ENCODE data around the gene RGS19.

Gene RGS19

DNA sequence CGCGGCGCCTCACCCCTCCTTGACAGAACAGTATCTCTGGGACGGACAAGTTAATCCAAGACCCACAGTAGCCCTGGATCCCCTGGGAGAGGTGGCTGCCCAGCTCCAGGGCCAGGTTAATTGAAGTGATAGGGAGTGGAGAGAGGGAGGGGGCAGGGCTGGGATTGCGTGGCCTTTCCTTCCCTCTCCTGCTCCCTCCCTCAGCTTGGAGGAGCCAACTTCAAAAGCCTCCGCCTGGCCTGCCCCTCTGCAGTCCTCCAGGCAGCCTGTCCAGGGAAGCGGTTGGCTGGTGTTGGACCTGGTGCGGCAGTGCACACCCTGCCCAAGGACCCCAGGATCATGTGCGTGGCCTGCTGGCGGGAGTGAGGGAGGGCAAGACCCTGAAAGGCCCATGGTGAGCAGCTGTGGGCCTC lies 43.4 kb downstream of the RGS19 start, which contains the start of gene C20orf204:
TSS of gene C20orf204 (plus strand) at position 250 of the 413 bp plus-strand sequence. CDS start at position 392, 142 bp downstream.
- no peak for DNase-seq (ENCODE audit: low spot score)

DNA sequence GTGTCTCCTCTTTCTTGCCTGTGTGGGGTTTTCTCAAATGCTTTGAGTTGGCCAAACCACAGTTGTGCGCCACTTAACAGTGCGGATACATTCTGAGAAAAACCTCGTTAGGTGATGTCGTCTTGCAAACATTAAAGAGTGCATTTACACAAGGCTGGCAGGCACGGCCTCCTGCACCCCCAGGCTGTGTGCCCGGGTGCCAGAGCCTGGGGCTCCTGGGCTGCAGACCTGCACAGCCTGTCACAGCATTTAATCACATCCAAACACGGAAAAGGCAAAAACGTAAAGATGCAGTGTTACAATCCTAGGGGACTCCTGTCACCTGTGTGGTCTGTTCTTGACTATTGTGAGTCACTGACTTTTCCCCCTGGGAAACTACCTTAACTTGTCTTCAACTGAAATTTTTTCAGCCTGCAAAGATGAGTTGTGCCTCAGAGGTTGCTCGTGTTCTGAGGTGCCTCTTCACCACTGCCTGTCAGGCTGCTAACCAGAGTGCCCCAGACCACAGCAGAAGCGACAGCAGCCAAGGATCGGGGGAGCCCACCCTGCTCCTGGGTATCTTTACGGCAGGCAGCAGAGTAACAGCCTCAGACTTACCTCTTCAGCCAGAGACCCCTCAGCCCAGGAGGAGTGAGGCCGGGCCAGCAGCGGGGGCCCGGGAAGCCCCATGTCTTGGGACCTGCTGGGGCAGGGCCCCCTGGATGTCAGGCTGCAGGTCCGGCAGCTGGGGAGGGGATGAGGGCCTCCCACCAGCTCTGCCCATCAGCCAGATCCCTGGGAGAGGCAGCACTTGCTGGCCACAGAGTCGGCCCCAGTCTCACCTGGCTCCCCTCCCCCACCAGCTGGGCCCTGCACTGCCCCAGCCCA lies 44.0 kb downstream of the RGS19 start:
- DNase-seq (ENCODE audit: low spot score), result peak; percentile 64

DNA sequence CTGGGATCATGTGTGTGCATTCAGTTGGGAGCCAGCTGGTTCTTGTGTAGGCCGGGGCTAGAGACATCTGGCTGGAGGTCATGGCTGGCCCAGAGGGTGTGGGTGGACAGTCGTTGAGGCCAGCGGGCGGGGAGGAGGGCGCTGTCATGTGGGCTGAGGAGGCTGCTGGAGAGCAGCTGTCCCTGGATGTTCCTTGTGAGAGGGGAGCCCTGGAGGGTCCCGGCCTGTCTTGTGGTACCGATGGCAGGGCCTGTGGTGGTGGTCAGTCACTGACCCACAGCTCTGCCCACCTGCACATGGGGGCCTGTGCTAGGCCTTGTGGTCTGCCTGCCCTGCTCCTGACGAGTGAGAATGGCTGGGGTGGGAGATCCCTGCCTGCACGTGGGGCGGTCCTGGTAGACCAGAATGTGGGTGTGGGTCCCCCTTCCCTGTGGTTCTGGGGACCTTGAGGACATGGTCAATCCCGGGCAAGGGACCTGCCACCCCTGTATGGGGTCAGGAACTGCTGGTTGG lies 45.3 kb downstream of the RGS19 start:
- no peak for DNase-seq (ENCODE audit: low spot score)

DNA sequence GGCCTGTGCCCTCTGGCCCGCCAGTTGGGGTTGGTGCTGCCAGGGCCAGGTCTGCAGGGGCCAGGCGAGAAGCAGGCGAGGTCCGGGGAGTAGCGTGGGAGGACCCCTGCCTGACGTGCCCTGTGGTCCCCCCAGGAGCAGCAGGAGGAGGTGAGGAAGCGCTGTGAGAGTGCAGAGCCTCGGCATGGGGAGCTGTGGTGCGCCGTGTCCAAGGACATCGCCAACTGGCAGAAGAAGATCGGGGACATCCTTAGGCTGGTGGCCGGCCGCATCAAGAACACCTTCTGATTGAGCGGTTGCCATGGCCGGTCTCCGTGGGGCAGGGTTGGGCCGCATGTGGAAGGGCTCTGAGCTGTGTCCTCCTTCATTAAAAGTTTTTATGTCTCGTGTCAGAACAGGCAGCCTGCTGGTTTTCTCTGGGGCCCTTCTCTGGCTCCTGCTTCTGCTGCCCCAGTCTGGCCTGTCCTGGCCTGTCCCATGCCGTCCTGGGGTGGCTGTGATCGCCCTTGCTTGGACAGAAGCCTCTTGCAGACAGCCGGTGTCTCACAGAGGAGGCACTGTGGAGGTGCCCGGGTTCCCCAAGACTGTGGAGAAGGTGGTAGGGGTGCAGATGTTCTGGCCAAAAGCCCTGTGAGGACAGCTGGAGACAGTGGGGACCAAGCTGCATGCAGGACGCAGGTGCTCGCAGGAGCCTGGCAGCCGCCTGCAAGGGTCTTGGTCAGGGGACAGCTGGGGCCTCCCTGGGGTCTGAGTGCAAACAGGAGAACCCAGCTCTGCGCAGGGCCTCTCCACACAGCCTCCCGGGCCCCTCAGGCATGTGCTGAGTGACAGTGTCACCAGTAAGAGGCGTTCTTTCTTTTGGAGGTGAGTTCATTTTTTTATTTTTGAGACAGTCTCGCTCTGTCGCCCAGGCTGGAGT lies 46.4 kb downstream of the RGS19 start:
- no peak for DNase-seq (ENCODE audit: low spot score)

DNA sequence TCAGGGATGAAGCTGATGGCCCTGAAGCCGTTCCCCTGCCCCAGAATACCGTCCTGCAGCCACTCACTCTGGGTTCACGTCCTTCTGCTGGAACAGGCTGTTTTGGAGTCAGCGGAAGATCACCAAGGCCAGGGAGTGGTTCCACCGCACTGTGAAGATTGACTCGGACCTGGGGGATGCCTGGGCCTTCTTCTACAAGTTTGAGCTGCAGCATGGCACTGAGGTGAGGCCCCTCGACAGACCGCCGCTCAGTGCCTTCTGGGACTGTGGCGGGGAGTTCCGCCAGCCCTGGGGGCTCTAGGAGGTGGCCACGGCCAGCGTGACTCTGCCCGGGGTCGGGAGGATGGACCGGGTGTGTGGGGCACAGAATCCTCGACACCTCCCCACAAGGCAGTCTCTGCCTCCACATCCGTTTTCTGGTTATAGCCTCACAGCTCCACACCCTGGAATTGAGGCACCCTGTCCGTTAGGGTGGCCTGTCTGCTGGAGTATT lies 47.5 kb downstream of the RGS19 start:
- no peak for DNase-seq (ENCODE audit: low spot score)

DNA sequence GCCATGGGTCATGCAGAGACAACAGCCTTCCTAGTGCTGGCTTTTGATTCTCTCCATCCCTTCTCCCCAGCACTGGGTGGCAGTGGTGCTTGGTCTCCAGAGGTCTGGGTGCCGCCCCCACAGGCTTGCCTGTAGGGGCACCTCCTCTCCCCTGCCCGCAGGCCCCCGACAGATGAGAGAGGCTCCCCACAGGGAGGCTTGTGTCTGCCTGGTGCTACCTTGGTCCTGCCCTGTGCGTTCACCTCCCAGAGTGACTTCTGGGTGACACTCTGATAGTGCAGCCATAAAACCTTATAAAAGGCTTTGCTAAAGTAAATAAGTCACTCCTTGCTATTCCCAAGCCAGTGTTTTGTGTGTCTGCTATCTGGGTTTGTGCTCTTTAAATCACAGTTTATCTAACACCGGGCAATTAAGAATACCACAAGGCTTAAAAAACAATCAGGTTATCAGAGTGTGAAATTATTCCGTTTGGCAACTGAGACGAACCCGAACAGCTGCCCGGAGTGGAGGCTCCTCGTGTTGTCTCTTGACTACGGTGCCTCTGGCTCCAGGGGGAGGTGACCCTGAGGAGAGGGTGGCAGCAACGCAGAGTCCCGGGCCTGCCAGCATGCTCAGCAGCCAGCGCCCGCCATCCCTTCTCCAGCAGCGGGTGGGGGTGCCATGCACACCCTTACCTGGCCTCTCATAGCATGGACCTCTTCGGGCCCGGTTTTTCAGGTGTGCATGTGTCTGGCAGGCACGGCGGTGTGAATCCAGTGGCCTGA lies 48.8 kb downstream of the RGS19 start:
- DNase-seq (ENCODE audit: low spot score), result no peak

DNA sequence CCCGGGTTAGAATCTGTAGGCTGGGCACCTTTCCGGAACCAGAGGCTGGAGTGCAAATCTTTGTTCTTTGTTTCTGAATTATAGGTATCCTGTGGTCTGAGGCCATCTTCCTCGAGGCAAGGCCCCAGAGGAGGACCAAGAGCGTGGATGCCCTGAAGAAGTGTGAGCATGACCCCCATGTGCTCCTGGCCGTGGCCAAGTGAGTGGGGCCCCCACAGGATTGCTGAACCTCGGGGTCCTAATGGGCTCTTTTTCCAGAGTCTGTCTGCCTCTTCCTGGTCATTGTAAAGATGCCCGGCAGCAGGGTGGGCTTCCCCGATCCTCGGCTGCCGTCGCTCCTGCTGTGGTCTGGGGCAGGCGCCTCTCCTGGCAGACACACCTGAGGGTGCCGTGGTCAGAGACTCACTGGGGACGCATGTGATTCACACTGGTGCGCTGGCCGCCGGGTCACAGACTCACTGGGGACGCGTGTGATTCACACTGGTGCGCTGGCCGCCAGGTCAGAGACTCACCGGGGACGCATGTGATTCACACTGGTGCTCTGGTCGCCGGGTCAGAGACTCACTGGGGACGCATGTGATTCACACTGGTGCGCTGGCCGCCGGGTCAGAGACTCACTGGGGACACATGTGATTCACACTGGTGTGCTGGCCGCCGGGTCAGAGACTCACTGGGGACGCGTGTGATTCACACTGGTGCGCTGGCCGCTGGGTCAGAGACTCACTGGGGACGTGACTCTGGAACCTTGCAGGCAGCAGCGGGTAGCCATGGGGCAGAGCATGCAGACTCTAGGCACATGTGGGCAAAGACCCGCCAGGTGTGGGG lies 49.8 kb downstream of the RGS19 start:
- no peak for DNase-seq (ENCODE audit: low spot score)

DNA sequence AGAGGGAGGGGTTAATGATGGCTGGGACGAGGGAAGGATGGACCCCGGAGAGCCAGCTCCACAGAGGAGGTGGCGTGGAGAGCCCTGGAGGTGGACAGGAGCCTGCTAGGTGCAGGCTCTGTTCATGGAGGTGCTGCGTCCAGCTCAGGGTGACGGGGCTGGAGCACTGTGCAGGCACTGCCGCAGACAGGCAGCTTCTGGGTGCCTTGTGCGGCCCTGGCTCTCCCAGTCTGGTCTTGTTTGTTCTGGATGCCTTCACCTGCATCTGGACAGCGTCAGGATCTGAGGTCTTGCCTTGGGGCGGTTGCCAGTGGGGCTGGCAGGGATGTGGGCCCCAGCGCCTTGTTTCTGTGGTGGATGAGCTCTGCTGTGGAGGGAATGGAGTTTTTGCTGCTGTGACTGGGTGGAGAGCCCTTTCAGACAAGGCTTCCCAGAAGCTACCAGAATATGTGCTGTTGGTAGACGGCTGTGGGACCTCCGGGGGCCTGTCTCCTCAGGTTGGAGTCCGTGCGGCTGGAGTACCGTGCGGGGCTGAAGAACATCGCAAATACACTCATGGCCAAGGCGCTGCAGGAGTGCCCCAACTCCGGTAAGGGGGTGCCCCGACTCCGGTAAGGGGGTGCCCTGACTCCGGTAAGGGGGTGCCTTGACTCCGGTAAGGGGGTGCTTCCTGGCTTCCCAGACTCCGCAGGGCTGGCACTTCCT lies 51.2 kb downstream of the RGS19 start:
- DNase-seq (ENCODE audit: low spot score), result no peak

DNA sequence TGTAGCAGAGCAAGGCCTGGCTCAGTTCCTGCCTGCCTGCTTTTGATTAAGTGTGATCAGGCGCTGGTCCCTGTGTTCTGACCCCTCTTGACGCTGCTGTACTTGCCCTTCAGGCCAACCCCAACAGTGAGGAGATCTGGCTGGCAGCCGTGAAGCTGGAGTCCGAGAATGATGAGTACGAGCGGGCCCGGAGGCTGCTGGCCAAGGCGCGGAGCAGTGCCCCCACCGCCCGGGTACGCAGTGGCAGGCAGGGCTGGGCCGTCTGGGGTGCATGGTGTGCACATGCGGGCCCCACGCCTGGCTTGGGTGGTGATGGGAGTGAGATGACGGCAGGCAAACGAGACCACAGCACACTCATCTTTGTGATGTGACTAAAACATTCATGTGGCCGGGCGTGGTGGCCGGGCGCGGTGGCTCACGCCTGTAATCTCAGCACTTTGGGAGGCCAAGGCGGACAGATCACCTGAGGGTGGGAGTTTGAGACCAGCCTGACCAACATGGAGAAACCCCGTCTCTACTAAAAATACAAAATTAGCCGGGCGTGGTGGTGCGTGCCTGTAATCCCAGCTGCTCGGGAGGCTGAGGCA lies 53.4 kb downstream of the RGS19 start:
- DNase-seq (ENCODE audit: low spot score), result no peak

DNA sequence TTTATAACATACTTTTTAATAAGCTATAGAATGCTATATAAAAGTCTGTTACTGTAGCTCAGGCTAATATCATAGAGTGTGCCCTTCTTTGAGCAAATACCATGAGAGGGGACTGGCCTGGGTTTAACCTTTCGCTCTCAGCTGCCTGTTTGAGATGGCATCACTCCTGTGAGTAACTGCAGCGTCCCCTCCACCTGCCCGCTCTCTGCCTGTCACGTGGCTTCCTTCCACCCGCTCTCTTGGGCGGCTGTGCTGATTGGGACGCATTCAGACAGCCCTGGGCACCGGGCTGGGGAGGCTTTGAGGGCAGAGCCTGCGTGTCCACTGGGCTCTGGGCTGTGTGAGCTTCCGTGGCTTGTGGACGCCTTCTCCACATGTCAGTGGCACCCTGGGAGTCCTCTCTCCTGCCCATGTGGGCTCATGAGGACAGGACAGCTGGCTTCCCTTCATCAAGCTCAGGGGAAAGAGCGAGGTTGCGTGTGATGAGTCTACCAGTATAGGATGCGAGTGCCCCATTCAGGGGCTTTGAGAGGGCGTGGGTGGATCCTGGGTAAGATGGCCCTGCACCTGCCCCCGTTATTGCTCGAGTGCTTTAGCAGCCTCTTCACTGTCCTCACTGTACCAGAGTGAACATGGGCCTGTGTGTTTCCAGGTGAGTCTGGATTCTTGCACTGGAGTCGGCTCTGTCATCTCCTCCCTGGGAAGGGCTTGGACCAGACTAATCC lies 54.1 kb downstream of the RGS19 start:
- DNase-seq (ENCODE audit: low spot score), result no peak

DNA sequence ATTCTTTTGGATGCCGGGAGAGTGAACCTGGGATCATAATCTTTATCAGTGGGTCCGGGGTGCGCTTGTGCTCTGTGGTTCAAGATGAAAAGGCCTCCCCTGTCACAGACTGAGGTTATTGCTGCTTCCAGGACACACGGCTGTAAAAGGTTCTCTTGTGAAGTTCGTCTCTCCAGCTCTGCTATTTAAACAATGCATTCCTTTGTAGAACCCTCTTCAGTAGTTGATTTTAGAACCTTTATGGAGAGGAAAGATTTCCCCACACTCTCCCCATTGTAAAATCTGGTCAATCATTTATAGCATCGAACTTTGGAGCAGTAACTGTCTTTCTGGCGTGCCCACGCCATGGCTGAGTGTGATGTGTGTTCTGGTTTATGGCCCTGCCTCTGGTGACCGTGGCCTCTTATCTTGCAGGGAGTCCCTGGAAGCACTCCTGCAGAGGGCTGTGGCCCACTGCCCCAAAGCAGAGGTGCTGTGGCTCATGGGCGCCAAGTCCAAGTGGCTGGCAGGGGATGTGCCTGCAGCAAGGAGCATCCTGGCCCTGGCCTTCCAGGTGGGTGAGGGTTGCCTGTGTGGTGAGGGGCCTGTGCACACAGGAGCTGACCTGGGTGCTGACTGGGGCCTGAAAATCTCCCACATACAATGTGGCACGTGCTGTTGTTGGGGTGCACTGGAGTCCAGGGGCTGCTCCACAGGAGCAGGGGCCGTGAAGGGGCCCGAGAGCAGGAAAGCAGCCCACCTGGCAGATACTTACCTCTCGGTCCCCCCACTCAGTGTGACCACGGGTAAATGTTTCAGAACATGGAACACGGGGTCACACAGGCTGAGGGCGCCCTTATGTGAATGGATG lies 55.0 kb downstream of the RGS19 start:
- DNase-seq (ENCODE audit: low spot score), result no peak

DNA sequence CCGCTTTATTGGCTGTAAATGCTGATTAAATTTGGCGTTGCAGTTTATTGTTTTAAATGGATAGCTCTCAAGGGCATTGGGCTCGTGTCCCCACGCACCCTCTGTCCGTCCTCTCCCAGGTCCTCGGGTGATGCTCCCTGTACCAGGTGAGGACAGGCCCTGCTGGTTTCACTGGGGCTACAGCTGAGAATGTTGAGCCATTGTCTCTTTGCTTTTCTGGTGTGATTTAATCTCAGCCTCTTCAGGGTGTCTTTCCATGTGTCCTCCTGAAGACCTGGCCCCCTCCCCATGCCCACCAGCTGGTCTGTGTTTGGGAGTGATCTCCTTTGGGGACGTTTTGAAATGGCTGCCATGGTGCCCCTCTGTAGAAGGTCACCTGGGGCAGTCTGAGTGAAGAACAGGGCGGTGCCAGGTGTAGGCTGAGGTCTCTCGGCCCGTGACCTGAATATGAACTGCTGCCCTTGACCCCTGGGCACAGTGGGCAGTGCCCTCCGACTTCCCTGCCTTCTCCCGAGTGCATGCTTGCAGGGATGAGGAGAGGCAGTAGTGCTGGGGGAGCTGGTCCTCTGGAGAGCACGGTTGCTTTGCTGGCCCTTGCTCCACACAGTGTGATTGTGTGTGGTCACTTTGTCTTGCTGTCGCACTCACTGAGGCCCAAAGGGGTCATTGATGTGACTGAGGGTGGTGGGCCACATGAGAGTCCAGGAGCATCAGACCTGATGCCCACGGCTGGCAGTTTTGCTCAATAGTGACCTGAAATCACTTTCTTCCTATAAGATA lies 55.8 kb downstream of the RGS19 start:
- DNase-seq (ENCODE audit: low spot score), result no peak
